Measurements from ENCODE around the gene CLVS2.

Gene CLVS2

DNA sequence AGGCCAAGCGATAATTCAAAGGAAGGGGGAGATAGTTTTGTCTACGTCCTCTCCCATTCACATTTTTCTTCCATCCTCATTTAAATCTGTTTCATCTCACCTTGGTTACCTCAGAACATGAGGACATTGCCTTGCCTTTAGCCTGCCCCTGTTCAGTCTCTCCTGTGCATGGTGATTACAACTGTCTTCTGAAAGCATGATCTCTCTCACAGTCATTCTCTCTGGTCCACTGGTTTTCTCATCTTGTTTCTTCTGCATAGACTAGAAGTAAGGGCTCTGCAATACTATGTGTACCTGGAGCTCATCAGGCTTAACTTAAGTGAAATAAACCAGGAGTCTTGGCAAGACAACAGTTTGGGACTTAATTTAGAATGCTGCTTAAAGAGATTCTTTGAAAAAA, 31.4 kb downstream of the CLVS2 start:
- DNase-seq, result no peak

DNA sequence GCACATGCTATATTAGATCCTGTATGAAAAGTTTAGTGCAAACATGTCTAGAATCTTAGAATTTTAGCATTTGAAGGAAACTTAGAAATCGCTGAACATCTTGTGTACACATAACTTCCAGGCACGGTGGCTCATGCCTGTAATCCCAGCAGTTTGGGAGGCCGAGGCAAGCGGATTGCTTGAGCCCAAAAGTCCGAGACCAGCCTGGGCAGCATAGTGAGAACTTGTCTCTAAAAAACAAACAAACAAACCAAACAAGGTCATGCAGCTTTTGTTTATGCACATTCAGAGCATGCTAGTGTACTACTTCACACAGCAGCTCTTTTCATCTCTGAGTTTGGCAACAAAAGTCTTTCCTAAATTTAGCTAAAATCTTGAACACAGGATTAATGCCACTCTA, 32.2 kb downstream of the CLVS2 start:
- no peak for DNase-seq

DNA sequence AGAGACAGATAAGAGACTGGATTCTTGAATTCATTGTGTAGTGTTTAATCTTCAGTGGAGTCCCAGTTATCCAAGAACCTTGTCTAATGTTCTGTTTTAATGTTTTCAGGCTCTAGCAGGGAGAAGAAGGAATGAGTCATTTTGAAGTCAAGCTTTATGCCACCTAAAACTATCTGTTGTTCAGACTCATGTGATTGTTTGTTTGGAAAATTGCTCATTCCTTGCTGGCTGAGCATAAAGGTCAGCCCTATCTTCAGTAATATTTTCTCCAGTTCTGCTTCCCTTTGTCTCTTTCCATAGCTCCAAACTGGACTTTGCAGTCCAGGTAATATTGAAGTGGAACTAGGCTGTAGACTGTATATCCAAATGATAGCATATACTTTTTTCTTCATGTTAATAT, 34.2 kb downstream of the CLVS2 start:
- DNase-seq, result no peak

DNA sequence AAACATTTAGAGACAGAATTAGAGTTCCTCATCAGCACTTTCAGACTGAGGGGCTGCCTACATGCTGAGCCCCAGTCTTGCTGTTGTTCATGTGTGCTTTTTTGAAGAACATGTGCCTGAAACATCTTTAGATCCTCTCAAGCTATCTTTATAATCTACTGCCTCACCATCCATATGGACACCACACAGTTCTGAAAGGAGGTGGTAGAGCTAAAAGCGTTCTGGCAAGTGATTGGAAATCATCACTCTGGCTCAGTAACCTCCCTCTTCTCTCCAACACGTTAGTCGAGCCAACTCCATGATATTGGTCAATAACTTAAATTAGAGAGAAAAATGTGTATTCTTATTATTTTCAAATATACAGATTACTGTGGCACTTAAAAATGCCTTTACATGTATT, 40.6 kb downstream of the CLVS2 start:
- no peak for DNase-seq

DNA sequence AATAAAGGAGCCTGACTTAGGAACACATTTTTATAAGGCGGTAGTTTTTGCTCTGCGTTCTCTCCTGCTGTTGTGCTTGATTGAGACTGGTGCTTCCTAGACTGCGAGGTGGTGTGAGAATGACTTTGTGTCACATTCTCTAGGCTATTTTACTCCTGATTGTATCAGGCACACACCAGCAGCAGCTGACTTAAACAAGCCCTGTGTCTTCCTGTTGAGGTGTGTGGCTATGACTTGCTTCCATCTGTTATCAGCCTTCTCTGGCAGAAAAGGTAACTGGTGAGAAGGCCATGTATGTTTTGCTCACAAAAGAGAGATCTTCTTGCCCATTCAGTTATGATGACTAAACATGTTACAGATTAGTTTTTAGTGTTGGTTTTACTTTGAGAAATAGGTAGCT, 43.4 kb downstream of the CLVS2 start:
- DNase-seq, result no peak

DNA sequence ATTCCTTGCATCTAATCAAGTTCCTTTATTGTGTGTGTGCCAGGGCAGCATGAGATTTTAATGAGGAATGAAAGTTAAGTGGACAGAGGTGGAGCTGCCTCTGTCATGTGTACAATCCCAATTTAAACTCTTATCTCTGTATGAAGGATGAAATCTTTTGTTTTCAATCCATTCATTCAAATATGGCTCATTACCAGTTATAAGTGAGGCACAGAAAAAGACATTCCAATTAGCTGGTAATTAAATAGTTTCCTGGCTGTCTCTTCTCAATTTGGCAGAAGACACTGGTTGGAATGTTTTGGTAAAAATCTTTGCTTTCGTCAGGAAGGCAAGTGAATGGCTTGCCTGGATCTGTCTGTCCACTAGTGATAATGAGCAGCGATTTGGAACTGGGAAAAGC, 46.4 kb downstream of the CLVS2 start:
- DNase-seq, result no peak

DNA sequence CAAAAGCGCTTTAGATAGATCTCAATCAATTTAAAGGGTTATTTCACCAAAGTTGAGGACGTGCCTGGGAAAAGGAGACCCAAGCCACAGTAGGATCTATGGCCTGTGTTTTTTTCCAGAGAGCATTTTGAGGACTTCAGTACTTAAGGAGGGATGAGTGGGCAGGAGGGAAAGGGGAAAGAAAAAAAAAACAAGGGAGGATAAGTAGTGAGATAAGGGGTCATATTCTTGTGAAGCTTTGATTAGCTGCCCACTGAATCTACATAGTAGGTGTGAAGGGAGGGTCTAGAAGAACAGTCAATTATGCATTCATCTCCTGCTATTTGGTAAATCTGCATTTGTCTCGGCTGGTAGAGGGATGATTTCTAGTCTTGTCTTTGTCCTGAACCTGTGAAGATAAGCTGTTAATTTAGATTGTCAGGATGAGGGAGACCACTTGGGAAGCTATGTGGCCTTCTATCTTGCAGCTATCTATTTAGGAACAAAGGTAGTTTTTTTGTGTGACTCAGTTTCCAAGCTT, 48.4 kb downstream of the CLVS2 start:
- DNase-seq, result no peak

DNA sequence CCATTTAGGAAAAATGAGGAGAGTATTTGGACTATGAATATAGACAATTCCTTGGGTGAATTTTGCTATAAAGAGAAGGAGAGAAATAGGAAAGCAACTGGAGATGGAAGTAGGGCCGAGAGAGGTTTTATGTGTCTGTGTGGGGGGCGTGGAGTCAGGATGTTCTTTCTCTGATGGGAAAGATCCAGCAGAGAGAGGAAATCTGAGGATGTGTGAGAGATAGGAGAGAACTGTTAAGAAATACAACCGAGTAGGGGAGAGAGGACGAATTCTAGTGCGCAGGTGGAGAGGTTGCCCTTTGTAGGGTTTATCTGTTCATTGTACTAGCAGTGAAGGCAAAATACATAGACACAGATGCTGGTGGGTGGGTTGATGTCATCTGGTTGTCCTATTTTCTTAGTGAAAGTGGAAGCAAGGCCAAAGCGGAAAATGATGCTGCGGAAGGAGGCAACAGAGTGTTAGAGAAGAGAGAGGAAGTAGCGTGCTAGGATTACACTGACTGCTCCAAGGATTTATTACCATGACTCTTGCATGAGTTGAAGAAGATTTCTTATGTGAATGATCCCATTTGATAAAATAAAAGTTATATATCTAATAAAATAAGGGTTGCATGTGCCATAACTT, 57.7 kb downstream of the CLVS2 start:
- no peak for DNase-seq

DNA sequence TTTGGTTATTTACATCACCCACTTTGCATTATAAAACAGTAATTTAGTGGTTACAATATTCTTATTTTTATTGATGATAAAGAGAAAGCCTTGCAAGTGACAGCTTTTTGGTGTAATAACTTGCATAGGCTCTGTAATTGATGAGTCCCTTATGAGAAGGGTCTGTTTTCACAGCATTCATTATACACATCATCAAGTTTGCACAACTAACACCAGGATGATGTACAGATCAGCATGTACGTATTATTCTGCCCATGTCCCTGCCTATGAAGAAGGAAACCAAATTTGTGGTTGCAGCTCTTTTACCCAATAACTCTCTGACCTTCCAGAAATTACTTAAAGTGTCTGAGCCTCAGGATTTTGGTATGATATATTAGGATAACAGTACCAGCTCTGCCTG, 59.2 kb downstream of the CLVS2 start:
- DNase-seq, result no peak

DNA sequence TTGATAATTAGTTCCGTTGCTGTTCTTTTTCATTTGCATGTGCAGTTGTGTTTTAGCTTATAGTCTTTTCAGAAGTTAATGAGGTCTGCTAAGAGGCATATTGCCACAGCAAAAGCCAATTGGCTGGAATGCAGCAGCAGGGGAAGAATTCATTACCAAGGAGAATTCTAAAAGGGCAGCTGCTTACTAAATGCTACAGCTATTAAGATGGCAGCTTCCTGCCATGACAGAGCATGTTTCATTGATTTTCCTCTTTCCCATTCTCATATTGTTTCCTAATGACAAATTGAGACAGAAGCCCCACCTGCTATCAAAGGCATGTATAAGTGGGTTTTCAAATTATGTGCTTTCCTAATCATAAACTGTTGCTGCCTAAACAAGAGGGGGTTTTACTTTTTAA, 66.6 kb downstream of the CLVS2 start:
- no peak for DNase-seq

DNA sequence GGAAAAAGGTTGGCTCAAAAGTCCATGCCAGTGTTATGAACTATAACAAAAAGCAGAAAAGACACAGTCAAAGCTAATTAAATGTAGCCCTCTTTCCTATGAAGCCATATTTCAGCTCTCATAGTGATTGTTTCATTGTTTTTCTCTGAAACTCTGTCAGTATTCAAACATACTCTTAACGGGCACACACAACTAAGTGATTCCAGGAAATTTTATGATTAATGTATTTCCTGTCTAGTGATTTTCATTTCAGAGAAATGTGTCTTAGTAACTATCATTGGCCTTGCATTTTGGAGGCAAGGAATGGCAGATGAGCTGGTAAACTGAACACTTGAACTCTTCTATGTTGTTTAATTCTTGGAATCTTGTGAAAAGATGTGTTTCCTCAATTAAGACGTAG, 68.0 kb downstream of the CLVS2 start:
- no peak for DNase-seq

DNA sequence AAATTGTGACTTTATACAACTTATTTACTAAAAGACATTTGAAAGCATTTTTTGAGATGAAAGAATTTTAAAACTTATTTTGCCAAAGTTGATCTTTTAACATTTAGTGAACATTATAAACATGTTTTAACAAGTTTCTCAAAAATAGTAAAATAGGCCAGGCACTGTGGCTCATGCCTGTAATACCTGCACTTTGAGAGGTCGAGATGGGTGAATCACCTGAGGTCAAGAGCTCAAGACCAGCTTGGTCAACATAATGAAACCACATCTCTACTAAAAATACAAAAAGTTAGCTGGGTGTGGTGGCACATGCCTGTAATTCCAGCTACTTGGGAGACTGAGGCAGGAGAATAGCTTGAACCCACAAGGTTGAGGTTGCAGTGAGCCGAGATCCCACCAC, 78.6 kb downstream of the CLVS2 start:
- no peak for DNase-seq

DNA sequence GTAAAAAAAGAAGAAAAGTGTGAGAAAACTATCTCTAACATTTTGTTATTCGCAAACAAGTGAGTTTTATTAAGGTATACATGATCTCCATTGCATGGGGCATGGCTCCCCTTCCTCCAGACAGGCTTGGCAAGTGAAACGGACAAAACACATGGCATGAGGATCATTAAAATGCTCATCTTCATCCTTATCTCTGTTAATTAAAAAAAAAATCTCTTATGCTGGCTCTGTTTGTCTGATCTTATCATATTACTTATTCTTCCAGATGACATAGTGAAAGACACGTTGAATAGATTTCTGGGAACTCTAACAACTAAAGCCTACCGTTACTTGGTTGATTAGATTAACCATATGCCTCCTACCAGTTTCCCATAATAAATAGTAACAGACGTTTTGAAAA, 89.4 kb downstream of the CLVS2 start:
- DNase-seq, result no peak

DNA sequence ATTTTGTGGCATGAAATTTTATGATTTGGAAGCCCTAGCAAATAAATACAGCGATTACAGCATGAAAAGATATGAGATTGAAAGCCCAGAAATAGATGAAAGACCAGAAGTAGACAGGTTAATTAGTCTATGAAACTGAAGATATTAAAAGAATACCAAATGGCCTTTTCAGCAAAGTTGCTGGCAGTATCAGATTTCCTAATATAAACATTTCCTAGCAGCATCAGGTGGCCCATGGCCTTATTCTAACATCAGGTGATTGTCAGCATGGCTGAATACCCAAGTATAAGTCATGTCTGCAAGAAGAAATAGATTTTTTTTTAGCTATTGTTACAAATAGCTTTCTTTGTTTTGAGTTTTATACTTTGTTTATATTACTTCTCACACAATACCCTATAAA, 93.2 kb downstream of the CLVS2 start:
- no peak for DNase-seq

DNA sequence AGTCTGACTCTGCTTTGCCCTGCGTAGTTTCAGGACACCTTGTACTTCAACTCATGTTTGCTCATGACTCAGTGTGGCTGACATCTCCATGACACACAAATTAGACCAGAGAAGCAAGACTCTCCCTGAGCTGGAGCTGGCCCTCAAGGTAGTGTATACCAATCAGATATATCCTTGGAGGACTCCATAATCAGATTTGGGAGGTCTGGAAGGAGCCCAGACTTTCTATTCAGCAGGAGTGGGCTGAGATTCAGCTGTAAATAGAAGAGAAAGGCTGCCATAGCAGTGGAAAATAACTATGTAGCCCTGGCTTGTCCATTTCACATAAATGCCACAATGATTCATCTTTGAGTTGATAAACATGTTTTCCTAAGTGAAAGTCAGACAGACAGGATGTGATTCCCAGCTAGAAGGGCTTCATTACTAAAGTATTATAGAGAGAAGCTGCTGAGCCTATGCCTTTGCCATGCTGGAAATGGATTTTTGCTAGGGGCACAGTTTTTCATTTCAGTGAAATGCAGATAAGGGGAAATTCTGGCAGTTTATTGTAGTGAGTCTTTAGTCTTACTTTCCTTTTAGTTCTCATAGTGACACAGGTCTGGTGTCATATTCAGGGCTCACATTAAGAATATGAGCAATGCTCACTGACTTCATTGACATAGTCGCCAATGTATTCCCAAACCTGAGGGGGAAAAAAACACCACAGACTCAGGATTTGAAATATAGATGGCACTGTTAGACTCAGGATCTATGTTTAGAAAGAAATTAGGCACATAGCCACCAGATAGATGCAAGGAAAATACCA, 95.3 kb downstream of the CLVS2 start:
- DNase-seq, result no peak

DNA sequence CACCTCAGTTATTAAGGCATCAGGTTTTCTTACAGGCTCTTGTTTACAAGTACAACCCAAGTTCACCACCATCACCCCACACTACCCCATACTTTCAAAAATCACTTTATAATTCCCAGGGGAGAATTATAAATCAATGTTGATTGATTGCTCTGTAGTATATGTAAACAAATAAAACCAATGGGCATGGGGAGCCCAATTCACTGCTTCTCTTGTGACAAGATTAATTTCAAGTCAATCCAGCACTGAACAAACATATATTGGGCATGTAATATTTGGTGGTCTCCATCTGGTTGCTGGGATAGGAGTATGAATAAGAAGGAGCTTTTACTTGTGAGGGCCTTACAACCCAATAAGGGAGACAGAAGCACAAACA, 95.8 kb downstream of the CLVS2 start:
- DNase-seq, result no peak

DNA sequence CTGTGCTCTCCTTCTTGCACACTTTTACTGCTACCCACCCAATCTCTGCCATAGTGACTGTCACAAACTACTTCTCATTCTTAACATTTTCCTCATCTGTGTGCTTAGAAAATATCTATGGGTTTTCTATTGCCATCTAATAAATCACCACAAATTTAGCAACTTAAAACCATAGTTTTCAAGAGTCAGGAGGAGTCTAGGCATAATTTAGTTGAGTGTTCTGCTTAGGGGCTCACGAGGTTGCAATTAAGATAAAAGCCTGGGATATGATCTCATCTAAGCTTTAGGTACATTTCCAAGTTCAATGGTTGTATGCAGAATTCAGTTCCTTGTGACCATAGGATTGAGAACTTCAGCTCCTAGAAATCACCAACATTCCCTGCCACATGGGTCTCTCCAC, 98.8 kb downstream of the CLVS2 start:
- no peak for DNase-seq

DNA sequence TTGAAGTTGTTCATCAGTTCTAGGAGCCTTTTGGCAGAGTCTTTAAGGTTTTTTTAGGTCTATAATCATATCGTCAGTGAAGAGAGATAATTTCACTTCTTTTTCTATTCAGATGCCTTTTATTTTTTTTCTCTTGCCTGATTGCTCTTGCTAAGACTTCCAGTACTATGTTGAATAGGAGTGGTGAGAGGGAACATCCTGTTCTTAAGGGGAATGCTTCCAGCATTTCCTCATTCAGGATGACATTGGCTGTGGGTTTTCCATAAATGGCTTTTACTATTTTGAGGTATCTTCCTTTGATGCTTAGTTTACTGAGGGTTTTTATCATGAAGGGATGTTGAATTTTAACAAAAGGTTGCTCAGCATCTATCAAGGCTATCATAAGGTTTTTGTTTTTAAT, 109.5 kb downstream of the CLVS2 start:
- no peak for DNase-seq

DNA sequence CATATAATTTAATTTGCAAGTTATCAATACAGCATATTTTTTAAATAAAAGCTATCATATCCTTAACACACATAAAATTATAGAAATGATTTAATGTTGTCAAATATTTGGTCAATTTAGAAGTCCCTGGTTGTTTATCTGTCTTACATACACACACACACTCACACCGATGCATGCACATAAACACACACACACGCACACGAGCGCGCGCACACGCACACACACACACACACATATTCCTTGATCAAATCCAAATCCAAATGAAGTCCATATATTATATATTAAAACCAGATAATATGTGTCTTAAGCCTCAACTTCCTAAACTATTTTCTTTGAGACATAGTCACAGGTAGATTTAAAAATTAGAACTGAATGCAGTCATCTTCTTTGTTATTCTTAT, 120.3 kb downstream of the CLVS2 start:
- DNase-seq, result no peak

DNA sequence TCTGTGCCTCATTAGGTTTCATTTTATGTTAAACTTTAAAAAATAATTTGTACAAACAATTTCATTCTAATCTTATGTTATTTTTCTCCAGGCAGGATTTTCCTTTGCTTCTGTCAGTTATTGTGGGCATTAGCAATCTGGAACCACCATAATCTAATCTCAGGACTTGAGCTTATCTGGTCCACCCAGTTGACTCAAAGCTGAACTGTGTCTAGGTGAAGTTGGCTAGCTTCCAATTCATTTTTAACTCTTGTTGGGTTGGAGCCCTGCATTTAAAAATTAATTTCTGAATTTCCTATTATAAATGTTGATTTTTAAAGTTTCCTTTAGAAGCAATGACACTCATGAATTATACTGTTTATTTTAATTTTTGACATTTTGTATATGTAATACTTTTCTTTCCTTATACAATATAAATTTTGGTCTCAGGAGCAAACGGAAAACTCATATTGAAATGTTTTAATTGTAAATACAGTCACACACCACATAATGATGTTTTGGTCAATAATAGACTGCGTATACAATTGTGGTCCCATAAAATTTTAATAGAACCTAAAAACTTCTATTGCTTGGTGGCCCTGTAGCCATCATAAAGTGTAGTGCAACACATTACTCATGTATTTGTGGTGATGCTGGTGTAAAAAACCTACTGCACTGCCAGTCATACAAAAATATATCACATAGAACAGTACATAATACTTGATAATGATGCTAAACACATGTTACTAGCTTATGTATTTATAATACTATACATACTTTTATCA, 121.3 kb downstream of the CLVS2 start:
- DNase-seq, result no peak

DNA sequence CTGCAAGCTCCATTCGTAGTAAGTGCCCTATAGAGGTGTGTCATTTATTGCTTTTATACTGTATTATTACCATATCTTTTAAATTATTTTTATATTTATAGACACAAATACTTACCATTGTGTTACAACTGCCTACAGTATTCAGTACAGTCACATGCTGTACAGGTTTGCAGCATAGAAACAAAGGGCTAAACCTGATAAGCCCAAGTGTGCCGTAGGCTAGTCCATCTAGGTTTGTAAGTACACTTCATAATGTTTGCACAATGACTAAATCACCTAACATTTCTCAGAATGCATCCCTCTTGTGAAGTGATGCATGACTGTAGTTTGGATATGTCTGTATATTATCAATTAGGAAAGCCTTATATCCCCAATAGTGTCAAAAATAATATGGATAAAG, 122.8 kb downstream of the CLVS2 start:
- no peak for DNase-seq

Measured in GDM1 (cell line).